Stimulated activated CD4-positive, alpha-beta T cell treated with anti-CD3 and anti-CD28 coated beads, Interleukin-12 subunit alpha, Interleukin-12 subunit beta, amount 100 ng/mL, for 48 hours (primary cell): Measurements from ENCODE around the gene SPACA6.

Source experiments
- DNase-seq, 3 donors: peaks; one replicate each; pipeline ENCODE4 v3.0.0-alpha.2; 2020; ENCODE audit warnings: low read depth in 2 of 3, low spot score in 1 of 3

The SPACA6 gene

GRCh38 chr19:51688671-51689571 lies 4.2 kb upstream of the SPACA6 start:
- no peak for DNase-seq

DNA sequence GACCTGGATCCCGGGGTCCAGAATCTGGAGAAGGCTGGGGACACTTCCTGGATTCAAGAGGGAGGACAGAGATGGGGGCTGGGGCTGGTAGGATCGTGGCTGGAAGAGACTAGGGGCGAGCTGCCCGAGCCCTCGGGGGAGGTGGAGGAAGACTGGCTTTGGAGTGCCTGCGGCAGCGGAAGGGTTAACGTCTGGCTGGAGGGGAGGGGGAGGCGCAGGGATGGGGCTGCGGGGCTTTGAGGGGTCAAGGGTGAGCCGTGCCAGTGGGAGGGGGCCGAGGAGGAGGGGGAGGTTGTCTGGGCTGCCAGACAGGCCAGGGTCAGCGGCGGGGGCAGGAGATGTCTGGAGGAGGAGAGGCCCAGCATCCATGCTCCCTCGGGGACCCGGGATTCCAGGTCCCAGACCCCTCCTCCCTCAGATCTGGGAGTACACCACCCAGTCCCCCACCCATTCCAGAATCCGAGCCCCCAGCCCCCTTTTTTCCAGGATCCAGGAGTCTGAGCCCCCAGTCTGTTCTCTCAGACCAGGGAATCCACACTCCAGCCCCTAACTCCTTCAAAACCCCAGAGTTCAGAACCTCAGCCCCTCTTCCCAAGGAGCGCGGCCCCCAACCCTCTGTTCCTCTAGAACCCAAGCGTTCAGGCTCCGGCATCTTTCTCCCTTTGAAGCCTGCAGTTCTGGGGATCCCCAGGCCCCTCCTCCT lies 3.2 kb upstream of the SPACA6 start:
- no peak for DNase-seq

DNA sequence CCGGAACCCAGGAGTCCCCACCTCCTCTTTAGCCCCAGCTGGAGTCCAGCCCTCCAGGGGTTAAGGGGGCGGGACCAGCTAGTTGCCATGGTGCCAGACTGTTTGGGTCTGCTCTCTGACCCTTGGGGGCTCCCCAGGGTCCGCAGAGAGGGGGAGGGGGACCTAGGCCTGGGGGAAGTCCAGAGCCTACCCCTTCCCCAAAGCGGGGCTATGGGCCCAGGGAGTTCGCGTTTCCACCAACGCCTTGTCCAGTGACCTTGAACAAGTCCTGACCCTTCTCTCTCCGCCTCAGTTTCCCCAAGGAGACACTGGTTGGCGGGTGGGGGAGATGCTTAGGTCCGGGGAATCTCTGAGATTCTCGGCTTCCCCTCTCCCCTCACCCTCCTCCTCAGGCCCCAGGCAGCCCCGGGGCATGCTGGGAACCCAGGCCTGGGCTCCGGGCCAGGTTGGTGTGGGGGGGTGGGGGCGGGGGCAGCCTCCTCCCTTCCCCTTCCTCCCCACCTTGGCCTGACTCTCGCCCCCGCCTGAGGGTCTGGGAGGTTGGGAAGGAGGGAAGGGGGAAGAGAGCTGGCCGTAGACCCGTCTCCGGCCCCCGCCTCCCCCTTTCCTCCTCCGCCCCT lies 2.6 kb upstream of the SPACA6 start:
- DNase-seq = peak; percentile 42 to 65 (median 63)

DNA sequence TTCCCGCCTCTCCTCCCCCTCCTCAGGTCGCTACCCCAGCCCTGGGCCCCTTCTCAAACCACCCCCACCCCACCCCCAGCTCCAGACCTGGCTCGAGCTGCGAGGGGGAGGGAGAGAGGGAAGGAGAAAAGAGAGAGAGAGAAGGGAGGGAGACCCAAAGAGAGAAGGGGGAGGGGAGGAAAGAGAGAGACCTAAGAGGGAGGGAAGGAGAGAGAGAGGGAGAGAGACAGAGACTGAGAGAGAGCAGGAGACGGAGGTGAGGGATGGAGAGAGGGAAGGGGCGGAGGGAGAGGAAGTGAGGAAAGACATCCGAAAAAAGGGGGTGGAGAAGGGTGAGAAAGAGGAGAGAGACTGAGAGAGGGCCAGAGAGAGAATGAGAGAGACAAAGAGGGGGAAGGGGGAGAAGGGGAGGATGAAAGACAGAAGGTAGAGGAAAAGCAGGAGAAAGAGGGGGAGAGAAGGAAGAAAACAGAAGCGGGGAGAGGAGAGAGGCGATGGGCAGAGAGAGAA lies 2.0 kb upstream of the SPACA6 start:
- DNase-seq = no peak

- no peak for DNase-seq
Measured at GRCh38 chr19:51691584-51692428, 1.3 kb upstream of the SPACA6 start.

DNA sequence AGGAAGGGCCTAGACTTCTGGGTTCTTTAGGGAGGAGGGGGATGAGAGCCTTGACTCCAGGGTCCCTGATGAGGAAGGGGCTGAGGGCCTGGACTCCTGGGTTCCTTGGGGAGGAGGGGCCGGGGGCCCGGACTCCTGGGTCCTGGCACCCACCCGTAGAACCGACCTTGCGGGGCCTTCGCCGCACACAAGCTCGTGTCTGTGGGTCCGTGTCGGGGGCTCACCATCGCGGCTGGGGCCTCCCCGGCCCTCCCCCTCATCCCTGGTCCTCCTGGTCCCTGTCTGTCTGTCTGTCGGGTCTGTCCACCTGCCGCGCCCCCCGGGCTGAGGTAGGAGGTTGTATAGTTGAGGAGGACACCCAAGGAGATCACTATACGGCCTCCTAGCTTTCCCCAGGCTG lies 662 bp upstream of the SPACA6 start:
- no peak for DNase-seq

- no peak for DNase-seq
Measured at GRCh38 chr19:51693819-51694218, 689 bp downstream of the SPACA6 start.

DNA sequence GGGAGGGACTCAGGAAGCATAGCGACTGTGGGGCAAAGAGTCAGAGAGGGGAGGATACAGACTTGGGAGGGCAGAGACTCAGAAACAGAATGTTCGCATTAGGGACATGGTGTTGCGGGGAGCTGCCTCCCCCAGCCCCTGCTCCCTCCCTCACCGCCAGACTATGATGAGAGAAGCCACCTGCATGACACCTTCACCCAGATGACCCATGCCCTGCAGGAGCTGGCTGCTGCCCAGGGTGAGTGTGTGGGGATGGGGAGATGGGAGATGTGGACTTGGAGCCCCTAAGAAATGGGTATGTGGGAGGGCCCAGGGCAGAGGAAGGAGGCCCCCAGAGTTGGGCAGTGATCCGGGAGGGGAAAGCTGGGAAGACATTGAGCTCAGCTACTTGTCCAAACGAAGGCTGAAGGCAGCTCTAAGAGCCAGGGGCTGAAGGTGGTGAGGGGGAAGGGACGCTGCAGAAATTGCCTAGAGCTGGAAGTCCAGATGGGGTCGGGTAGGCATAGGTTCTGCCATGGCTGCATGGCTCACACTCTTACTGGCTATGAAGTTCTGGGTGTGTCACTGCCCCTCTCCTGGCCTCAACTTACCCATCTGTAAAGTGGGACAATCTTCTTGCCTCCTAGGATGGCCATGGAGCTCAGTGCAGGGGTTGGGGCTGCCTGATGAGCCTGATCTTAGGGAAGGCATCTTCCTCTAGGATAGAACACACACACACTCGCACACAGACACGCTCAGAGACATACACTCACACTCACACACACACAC lies 1.4 kb downstream of the SPACA6 start:
- no peak for DNase-seq

DNA sequence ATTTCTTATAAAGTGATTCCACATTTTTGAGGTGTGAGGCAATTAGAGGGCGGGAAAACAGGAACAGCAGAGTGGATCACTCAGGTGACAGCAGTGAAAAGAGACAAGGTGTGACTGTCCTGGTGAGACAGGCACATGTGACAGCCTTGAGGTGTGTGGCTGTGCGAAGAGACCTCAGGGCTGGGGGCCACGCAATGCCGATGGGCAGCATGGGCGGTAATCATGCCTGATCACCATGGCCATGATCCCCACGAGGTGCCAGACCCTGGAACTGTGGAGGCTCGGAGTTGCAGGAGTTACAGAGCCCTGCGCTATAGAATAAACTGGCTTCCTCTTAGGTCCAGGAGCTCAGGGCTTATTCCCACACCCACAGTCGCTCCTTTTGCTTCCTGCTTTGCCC lies 2.0 kb downstream of the SPACA6 start:
- DNase-seq = no peak

GRCh38 chr19:51695702-51696315 lies 2.7 kb downstream of the SPACA6 start:
- DNase-seq = no peak

DNA sequence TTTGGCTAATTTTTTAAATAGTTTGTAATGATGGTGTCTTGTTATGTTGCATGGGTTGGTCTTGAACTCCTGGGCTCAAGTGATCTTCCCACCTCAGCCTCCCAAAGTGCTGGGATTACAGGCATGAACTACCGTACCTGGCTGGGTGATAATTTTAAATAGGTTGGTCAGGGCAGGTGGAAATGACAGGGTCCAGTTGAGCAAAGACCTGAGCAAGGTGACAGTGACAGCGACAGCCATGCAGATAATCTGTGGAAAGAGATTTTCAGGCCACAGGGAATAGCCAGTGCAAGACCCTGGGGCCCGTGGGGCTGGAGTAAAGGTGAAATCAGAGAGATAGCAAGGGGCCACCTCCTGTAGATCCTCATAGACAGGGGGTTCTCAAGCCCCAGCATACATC lies 3.5 kb downstream of the SPACA6 start:
- no peak for DNase-seq

DNA sequence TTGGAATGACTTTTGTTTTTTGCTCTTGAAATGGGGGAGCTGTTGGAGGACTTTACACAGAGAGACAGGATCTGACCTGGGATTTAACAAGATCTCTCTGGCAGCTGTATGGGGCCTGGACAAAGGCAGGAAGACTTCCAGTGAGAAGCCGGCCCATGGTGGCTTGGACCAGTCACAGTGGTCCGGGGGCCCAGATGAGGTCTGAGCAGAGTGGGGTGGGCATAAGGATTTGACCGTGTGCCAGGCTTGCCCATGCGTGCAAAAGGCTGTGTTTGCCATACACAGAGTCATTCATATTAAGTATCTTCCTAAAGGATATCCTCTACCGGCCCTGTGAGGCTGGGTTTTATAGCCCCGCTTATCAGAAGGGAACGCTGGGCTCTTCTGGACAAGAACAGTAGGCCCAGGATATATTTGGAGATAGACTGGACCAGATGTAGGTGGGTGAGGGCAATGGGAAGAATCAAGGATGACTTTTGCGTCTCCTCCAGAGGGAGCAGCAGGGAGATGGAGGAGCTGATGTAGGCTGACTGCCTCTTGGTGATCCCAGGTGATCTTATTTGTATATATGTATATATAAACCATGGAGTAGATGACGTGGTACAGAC lies 4.1 kb downstream of the SPACA6 start:
- DNase-seq = no peak

GRCh38 chr19:51698296-51698695 lies 5.2 kb downstream of the SPACA6 start:
- no peak for DNase-seq

- no peak for DNase-seq
Measured at GRCh38 chr19:51699170-51699569, 6.0 kb downstream of the SPACA6 start.

GRCh38 chr19:51701468-51702100 lies 8.5 kb downstream of the SPACA6 start:
- DNase-seq = no peak

DNA sequence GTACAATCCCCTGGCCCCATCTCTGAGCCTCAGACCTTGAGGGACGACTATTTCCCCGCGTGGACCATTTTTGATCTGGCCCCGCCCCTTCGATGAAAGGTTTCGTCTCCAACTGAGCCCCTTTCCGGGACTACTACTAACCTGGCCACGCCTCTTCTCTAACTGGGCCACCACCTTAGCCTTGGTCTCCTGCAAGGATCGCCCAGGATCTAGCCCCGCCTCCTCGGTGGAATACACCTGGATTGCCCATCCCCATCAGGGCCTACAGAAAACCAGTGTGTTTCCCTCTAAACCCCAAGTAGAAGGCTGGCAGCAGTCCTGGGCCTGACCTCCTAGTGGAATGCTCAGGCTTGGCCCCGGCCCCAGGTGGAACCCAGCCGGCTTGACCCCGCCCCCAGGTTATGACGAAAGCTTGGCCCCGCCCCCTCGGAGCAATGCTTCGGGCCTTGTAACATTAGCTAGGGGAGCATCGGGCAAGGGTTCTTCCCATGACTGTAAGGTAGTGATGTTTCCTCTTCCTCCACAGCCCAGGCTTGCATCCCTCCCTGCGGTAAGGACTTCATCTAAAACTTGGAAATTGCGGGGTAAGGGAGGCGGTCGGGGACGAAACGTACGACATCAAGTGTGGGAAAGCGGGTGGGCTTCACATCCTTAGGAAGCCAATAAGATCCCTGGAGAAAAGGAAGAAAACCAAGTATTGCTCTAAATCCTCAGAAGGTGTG lies 9.1 kb downstream of the SPACA6 start:
- DNase-seq = peak in 2 of 3 donors; percentile 31 to 38

GRCh38 chr19:51702825-51703574 lies 9.9 kb downstream of the SPACA6 start:
- DNase-seq = no peak
